T47D (cell line): Measurements from ENCODE around the gene RNLS.

ENCODE experiments used
- DNase-seq, 2 experiments: peaks; one replicate each; pipeline versions ENCODE4 v3.0.0 to v3.0.0-alpha.2; 2011 to 2012; ENCODE audit warnings: low read depth in 1 of 2, low spot score in 1 of 2
- JUND ChIP-seq: IDR thresholded peaks from 2 replicates; pipeline ENCODE4 v1.6.1; 2012; ENCODE audit warnings: low read depth
- in situ Hi-C: cut with HindIII; loops from 2 replicates; pipeline ENCODE4 v1.10.0; 2016; ENCODE audit warnings: low sequenced_read_pairs, low pct_unique_long_range_greater_than_20kb

The RNLS gene

DNA sequence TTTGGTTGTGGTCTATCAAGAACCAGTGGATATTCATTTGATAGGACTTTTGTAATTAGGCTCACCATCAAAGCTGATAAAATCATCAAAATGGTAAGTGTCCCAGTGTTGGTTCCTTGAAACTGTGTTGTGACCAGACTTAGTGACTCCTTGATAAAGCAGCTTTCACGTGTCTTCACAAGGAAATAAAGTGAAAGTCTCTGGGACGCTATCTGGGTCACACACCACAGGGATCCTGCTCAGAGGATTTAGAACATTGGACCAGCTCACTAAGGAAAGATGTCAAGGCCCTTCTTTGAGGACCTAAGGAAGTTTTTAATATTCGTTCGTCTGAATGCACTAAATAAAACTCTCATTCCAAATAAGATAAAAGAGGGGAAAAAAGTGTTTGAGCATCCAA lies 193.1 kb downstream of the RNLS start:
- DNase-seq = no peak
- TF ChIP-seq JUND = no peak
- in situ Hi-C loops = no loop called here

DNA sequence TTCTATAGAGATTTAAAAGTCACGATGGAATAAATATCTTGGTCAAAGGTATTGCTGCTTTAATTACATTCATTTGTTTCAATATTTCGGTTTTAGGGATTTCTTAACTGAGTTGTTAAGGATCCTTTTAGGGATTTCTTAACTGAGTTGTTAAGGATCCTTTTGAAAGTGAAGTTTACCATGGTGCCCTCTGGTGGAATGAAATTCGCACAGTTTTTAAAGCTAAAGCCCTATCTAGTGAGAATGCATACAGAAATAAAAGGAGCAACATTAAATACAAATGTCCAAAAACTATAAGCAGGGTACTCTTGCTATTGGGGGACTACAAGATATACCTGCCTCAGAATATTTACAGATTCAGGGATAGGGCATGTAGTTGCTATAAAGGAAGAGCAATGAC lies 193.7 kb downstream of the RNLS start:
- TF ChIP-seq JUND = no peak
- in situ Hi-C loops = no loop called here
- DNase-seq = peak; percentile 15 to 75

DNA sequence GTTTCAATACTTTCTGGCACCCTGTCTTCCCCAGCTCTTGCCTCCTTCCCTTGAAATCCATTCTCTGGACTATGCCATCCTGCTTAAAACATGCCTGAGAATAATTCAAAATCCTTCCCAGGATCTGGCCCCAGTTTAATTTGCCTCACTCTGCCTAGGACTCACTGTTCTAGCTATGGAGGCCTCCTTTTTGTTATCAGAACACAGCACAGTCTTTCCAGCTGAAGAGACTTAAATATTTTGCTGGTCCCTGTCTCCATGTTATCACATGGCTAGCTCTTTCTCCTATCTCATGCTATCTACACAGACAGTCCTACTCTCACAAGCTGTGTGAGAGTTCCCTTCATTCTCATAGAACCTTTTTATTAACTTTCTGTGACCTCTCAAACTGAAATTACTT lies 194.8 kb downstream of the RNLS start:
- no peak for DNase-seq
- in situ Hi-C loops = no loop called here
- TF ChIP-seq JUND = no peak

DNA sequence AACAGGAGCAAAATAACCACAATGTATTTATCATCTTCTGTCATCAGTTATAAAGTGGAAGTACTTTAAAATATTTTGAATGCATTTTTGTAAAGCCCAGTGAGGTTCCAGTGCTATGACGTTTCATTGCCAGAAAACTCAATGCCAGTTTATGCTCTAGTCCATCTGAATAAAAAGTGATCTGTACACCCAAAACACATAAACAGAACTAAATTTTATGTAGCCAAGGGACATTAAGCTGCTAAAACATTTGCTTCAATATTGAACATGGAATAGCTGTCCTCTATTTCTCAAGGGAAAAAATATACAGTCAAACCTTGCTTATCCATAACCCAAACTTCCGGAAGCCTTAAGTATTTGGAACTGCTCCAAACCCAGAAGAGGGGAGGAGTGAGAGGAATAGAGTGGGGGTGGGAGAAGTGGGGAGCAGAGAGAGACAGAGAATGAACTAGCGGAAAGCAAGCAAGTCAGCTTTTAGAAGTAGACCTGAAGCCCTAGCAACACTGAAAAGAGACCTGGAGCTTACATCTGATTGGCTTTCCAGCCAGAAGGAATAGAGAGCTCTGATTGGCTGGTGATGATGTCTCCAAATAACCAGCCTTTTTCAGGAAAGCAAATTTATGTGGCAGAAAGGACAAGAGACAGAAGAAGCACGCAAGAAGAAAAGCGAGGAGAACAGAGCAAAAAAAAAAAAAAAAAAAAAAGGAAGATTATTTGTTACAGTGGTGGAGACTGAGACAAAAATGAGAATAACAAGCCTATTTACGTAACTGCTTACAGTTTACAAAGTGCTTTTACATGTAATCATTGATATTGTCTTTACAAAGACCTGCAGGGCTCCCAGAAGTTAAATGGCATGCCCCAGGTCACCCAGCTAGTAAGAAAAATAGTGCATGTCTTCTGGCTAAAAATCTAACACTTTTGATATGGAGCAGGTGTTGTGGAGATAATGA lies 196.0 kb downstream of the RNLS start:
- TF ChIP-seq JUND = no peak
- in situ Hi-C loops = no loop called here
- peak; percentile 76 to 89 for DNase-seq

DNA sequence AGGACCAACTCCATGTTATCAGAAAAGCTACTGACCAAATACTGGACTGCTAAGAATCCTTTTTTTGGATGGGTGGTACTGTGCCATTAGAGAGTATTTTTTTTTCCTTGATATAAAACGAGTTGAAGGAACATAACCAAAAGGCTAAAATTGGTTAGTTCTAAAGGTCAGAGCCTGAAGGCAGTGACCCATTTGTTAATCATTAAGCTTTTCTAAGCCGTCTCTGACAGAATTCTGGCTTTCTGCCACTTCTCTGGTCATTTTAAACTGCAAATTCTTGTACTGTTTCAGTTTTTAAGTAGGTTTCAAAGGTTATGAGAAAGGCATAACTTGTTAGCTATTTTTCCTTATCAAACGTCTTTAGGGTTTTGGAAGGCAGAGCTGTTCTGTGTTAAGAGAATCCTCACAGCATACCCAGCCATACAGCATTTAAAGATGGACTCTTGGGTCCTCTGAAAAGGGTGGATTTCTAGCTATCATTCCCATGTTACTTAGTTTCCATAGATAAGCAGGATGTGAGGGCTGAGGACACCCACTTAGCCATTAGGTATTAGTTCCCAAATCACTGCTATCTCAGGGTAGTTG lies 196.8 kb downstream of the RNLS start:
- no peak for DNase-seq
- no peak for TF ChIP-seq JUND
- in situ Hi-C loops = no loop called here

DNA sequence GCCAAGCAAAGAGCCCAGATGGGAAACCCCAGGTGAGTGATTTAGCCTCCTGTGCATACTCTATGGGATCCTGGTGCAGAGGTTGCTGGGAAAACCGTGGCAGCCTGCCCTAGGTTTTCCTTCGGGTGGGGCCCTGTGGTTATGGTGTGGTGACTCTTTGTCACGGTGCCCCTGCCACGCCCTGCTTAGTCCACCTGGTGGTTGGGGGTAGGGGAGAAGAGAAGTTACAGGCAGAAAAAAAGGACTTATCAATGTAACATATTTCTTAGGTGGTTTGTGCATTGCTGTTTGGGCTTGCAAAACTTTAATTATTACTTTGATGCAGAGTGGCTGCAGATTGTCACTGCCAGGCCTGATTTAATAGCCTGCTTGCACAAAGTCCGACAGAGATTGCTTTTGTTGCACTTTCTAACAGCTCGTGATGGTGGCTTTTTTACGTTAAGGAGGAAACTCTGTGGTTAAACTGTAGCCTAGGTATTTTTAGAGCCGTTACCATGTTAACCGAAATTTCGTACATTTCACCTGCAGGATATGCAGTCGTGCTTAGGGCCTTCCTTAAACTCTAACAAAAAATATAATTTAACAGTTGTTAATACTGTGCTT lies 197.4 kb downstream of the RNLS start:
- no peak for TF ChIP-seq JUND
- in situ Hi-C loops = no loop called here
- peak in 1 of 2 experiments; percentile 72 for DNase-seq

DNA sequence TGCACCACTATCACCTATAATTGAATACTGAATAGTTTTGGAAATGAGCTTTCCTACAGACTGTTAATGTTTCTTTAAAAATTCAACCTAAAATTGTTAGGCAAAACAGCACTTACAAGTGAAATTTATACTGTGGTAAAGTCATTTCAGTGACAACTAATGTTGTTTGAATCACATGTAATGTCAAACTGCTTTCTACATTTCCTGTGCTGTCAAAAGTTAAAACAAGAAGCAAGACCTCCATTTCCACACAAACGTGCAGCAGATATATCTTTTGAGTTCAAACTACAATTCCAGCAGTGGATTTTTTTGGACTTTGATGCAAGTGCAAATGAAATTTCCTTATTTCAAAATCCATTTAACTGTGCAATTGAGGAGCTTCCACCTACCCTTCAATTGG lies 199.8 kb downstream of the RNLS start:
- DNase-seq = no peak
- no peak for TF ChIP-seq JUND
- in situ Hi-C loops = no loop called here

DNA sequence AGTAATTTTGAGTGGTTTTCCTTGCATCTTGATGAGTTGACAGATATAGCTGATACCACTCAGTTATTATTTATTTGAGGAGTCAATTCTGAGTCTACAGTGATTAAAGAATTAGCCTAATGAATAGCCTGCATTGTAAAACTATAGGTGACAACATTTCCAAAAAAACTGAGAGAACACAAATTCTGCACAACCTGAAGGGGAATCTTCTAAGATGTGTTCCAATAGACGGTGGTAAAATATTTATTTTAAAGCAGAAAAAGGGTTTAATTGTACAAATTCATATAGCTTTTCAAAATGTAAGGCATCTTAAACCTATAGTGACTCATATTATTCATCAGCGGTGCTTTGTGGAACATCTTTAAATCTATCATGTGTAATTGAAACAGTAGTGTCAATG lies 200.4 kb downstream of the RNLS start:
- no peak for DNase-seq
- no peak for TF ChIP-seq JUND
- in situ Hi-C loops = no loop called here

DNA sequence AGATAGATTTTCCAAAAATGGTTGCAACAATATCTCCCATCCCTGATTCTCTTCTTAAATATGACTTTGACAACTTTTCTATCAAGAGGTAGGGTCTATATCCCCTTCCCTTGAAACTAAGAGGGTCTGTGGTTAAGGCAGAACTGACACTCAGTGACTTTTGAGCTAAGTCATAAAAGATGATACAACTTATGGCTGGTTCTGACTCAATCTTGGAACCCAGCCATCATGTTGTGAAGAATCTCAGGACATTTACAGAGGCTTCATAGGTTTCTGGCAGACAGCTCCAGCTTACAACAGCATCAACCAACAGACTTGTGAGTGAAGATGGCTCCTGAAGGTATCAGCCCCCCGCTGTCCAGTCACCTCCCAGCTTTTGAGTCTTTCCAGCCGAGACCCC lies 203.5 kb downstream of the RNLS start:
- no peak for DNase-seq
- no peak for TF ChIP-seq JUND
- in situ Hi-C loops = no loop called here

DNA sequence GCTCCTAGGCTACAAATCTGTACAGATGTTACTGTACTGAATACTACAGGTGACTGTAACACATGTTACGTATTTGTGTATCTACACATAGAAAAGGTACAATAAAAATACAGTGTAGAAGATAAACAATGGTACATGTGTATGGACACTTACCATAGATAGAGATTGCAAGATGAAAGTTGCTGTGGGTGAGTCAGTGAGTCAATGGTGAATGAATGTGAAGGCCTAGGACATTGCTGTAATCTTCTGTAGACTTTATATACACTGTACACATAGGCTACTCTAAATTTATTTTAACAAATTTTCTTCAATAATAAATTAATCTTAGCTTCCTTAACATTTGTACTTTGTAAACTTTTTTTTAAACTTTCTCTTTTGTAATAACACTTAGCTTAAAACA lies 205.6 kb downstream of the RNLS start:
- no peak for TF ChIP-seq JUND
- in situ Hi-C loops = no loop called here
- DNase-seq = no peak

DNA sequence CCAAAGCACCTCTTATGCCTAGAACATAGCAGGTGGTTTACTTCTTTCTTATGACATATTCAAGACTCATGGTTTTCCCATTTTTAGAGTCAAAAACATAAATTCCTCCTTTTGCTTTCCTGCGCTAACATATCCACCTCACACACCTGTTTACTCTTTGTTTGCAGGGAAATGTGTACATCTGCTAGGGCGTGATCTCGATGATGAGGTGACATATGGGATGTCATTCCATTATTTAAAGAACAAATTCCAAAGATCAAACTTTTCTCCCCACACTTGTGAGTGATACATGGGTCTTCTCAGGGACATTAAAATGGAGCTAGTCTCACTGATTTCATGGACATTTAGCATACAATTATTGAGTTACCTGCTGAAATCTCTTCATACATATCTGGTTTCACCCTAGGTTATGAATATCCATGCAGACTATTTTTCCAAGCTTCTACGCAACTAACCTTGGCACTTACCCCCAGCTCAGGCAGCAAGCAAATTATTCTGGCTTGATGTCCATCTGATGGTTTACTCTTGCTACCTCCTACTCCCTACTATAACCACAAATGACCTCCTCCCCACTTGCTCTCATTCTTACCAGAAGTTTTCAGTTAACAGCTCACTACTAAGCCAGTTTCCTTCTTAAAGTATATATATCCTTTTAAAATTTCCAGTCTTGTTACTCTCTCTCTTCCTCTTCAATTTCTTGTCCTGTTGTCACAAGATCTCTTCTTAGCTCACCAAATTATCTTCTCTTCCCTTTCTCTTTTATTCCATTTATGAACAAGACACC lies 208.5 kb downstream of the RNLS start:
- in situ Hi-C loops = no loop called here
- no peak for DNase-seq
- no peak for TF ChIP-seq JUND

DNA sequence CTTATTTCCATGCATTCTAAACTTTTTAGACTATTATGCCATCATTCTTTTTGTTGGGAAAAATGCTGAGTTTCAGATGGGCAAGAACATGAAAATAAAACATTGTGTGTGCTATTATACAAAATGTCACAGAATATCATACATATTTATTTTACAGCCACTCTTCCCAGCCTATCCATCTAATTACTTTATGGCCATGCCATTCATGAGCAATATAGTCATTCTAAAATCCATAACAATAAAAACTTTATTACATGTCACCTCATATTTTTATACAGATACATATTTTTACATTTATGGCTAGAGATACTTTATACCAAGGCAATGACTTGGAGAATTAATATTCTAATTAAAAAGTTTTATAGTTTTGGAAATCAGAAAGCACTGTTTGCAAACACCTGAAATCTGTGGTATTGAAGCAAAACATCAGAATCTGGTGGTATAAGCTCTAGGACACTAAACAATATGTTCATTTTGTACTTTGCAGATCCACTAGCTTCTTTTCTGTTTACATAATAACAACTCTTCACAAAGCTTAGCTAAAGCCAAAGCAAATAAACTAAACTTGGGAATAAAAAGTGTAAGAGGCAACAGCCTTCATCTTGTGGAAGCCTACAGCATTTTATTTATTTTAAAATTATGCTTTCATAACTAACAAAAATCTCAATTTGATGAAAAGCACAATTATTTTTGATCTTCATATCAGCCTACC lies 210.1 kb downstream of the RNLS start:
- in situ Hi-C loops = no loop called here
- TF ChIP-seq JUND = no peak
- DNase-seq = no peak
